GM19324 (cell line): Measurements from ENCODE around the gene SLC35A2.

ENCODE experiments used
- ATAC-seq: cut with Tn5 transposase; IDR thresholded peaks from one replicate; pipeline ENCODE4 v1.9.1; 2021; ENCODE audit warnings: mild to moderate bottlenecking, moderate library complexity; ENCODE audit not compliant: unreplicated experiment, low FRiP score

SLC35A2 gene

GRCh38 chrX:48911412-48912182 lies at the start of gene SLC35A2:
Gene SLC35A2, minus strand, starts transcription at chrX:48911646. Its CDS starts 10 bp downstream, at chrX:48911636.
- peak; percentile 69 for ATAC-seq

DNA sequence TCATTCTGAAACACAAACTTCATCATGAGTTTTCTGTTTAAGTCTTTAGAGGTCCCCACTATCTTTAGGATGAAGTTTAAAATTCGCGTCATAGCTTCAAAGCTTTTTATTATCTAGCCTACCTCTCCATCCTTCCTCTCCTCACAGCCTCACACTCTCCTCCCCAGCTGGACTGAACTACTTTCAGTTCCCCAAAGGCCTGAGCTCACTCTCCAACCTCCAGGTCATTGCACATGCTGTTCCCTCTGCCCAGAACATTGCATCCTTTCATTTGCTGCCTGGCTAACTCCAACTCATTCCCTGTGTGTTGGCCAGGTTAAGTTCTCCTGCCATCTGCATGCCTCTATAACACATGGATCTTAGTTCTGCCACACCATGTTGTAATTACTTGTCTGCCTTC lies 48.8 kb upstream of the SLC35A2 start:
- ATAC-seq: no peak

DNA sequence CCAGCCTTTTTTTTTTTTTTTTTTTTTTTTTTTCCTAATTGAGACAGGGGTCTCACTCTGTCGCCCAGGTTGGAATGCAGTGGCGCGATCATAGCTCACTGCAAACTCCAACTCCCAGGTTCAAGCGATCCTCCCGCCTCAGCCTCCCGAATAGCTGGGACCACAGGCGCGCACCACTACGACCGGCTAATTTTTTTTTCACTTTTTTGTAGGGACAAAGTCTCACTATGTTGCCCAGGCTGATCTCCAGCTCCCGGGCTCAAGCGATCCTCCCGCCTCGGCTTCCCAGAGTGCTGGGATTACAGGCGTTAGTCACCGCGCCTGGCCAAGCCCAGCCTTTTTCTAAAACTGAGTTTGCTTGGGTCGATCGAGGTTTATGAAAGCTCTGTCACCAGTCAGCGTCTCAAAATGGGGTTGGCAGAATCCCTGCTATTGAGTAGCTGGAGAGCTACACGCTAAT lies 47.2 kb upstream of the SLC35A2 start:
- no peak for ATAC-seq

GRCh38 chrX:48957827-48958634 lies 46.6 kb upstream of the SLC35A2 start:
- ATAC-seq: peak; percentile 88

DNA sequence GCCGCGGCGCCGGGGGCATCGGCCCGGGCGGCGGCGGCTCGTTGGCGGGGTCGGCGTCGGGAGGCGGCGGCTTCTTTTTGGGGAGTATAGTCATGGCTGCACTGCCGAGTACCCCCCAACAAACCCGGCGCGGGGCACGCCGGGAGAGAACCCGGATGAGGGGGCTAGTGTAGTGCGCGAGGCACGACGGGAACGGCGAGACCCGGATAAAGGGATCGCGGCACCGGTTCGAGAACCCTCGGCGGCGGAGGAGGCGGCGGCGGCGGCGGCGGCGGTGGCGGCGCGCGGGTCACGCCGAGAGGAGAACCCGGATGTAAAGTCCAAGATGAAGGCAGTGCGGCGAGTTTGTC lies 46.0 kb upstream of the SLC35A2 start, which contains the start of gene OTUD5:
Gene OTUD5 (minus strand): TSS at position 131 of the 350 bp plus-strand sequence. CDS start 37 bp downstream, at position 94.
- ATAC-seq: peak; percentile 34

GRCh38 chrX:48956728-48957414 lies 45.4 kb upstream of the SLC35A2 start:
- ATAC-seq: no peak

- ATAC-seq: no peak
Measured at GRCh38 chrX:48948589-48948988, 37.1 kb upstream of the SLC35A2 start.

- ATAC-seq: no peak
Measured at GRCh38 chrX:48945517-48946348, 34.3 kb upstream of the SLC35A2 start.

GRCh38 chrX:48942895-48943294 lies 31.4 kb upstream of the SLC35A2 start:
- no peak for ATAC-seq

DNA sequence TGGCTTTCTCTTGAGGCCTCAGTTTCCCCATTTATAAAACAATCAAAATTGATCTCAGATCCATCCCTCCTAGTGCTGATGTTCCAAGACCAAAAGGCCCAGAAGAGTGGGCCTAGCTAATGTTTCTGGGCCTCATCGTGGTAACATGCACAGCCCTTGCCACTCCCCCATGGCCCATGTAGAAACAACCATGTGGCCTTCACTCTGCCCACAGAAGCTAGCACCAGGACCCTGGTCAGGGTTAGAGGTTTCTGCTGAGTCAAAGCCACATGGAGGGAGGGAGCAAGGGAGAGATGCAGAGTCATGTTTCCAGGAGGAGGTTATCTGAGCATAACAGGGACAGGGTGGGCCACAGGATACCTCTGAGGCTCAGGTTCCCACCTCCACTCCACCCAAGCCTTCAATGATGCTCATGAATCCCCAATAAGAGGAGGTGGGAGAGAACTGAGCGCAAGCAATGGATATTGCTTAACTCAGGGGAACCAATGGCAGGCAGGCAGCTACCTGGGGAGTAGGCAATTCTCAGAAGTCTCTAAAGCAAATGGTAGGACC lies 29.0 kb upstream of the SLC35A2 start:
- ATAC-seq: no peak

DNA sequence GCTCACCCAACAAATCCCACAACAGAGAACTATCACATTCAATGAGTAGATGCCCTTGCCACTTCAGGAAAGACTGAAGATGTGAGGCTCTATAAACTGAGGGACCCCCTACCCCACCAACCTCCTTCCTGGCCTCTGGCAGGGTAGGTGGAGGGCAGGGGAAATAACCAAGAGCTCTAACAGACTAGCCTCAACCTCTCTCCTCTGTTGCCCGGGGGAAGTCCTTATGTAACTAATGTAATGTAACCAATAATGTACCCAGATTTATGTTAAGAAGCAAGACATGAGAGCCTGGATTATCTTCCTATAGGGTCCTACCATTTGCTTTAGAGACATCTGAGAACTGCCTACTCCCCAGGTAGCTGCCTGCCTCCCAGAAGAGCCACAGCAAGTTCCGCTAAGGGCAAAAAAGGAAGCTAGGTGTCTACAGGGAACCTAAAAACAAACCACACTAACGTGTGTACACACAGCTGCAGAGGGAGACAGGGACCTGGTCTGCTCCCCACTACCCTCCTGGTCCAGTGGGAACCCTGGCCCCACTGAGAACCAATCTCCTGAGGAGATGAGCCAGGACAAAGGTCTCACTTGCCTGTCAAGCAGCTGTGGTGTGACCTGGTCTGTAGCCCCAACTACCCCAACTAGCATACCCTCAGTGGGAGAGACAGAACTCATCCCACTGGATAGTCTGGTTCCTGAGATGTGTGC lies 28.2 kb upstream of the SLC35A2 start:
- no peak for ATAC-seq

DNA sequence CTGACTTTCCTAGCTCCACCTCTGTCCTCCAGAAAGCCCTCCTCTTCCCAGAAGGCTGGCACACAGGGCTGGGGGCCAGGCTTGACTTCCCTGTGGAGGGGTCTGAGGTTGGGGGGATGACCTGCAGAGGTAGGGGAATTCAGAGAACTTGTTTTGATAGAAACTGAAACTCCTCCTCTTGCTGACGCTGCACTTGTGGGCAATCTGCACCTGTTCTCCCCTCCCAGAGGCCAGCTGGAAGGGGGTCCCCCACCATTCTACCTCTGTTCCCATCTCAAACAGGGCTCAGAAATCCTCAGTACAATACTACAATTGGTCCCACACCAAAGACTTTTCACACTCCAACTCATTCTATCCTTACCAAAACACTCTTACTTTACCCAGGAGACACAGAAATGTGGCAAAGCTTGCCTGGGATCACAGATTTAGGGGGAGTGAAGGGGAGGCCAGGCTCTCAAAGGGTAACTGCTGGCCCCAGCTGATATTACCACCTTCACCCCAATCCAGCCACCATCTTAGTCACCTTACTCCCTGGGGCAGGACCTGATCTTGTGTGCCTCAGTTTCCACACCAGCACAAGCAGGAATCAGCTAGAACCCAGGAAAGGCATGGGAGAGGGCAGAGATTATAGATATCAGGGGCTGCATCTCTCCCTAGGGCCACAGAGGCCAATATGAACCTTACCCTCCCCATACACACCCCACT lies 27.4 kb upstream of the SLC35A2 start:
- peak; percentile 59 for ATAC-seq

- ATAC-seq: peak; percentile 67
Measured at GRCh38 chrX:48937054-48937907, 25.8 kb upstream of the SLC35A2 start.

DNA sequence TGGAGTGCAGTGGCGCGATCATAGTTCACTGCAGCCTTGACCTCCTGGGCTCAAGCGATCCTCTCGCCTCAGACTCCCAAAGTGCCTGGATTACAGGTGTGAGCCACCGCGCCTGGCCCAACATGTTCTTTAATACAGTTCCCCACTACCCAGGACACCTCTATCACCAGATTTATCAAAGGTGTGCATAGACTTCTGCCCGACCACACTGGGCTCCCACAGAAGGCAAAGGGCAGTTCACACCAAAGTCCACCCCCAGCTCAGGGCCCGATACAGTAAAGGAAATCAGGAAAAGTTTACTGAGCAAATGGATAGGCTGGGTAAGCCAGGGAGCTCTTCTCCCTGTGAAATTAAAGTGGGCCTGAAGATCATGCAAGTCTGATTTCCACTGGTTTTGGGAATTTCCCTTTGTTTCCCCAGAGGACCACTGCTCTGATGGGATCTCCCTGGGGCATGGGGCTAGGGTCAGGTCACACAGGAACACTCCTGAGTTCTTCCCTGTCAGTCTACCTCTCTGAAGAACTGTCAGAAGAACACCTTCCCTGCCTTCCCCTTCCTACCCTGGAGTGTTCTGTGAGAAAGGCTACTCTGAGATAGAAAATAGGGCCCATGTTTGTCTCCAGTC lies 25.1 kb upstream of the SLC35A2 start:
- no peak for ATAC-seq

DNA sequence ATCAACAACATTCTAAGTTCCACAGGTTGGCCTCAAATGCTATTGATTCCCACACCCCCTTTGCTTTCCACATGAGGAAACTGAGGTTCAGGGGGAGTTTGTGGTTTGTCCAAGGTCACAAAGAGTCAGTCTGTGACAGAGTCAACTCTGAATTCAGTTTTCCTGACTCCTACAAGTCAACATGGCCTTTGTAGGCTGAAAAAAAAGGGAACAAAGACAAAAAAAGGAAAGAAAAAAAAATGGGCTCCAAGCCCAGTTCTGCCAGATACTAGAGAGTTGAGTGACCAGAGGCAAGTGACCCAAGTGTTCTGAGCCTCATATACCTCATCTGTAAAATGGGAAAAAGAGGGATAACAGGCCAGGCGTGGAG lies 23.8 kb upstream of the SLC35A2 start:
- no peak for ATAC-seq

DNA sequence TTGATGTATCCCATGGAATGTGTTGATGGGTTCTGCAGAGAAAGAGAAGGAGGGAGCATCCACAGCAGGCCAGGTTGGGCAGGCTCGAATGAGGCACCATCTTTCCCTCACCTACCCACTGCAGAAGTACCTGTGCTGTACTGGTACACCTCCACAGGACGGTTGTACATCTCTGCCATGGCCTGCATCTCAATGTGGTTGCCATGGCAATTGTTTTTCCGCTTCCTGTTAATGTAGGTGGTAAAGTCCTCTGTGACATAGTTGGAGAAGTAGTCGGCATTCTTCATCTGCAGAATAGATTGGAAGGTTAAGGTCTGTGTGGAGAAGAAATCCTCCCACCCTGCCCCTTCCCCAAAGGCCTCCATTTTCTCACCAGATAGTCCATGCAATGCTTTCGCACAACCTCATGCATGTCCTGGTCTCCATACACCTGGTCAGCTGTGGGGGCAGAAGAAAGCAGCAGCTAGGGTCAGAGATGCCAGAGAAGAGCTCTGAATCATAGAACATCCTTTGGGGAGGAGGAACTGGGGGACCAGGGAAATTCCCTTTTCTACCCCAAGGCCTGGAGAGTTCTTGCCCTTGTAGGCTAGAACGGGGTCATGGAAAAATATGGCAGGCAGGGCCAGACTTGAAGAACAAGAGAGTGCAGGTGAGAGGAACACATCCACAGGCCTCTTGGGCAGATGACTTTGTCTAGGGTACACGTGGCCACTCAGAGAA lies 23.3 kb upstream of the SLC35A2 start:
- no peak for ATAC-seq

DNA sequence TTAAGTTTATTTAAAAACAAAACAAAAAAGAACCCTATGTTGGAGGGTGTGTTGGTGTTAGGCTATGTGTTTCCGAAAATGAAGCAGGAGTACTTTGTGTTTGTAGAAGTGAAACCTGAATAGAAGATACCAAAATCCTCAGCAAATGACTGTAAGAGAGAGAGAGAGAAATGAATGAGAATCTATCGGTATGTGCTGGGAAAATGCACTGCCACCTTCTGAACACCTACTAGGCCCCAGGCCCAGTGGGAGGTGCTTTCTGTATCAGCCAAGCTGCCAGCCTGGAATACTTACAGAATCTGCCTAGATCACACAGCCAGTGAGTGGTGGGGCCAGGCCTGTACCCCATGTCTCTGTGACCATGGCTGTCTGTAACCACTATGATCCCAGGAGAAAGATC lies 22.3 kb upstream of the SLC35A2 start:
- no peak for ATAC-seq
